ENCODE measurements around the gene ZCCHC24. TPM values are rescaled to one million over a fixed set of nuclear protein-coding genes. Genes with fewer than 3 reads are reported as not detected.
A peak's percentile ranks its signal among the peaks of the same experiment; 100 is the strongest.

Gene ZCCHC24
- total RNA-seq, 4 donors from 2014 or later, result 47.1 to 73.6 (median 55.5) TPM

- DNase-seq (ENCODE audit: low spot score) (no peak), ATAC-seq (ENCODE audit: low FRiP score) (no peak)
- TF ChIP-seq CTCF (IDR thresholded peaks at IDR 0.05), result no peak
Measured at GRCh38 chr10:79385804-79386531, 59.5 kb downstream of the ZCCHC24 start.

DNA sequence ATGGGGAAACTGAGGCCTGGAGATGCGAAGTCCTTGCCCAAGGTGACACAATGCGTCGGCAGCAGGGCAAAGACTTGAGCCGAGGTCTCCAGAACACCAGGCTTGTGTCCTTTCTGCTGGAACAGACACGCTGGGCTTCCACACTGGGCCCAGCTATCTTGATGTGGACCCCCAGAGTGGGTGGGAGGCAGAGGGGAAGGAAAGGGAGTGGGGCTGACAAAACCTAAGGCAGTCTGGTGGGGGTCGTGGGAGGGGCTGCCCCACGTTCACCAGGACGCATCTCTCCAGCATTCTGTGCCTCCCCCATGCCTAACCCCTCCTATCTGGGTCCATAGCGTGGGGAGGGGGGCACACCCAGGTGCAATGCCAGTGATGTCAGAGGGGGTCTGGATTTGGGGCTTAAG is 60.0 kb downstream of the ZCCHC24 start:
- ATAC-seq (ENCODE audit: low FRiP score) (no peak), DNase-seq (ENCODE audit: low spot score) (no peak)
- no peak for TF ChIP-seq CTCF (IDR thresholded peaks at IDR 0.05)

GRCh38 chr10:79384773-79385391 is 60.5 kb downstream of the ZCCHC24 start:
- ATAC-seq (ENCODE audit: low FRiP score) (no peak), DNase-seq (ENCODE audit: low spot score) (no peak)
- TF ChIP-seq CTCF (IDR thresholded peaks at IDR 0.05), result no peak

DNA sequence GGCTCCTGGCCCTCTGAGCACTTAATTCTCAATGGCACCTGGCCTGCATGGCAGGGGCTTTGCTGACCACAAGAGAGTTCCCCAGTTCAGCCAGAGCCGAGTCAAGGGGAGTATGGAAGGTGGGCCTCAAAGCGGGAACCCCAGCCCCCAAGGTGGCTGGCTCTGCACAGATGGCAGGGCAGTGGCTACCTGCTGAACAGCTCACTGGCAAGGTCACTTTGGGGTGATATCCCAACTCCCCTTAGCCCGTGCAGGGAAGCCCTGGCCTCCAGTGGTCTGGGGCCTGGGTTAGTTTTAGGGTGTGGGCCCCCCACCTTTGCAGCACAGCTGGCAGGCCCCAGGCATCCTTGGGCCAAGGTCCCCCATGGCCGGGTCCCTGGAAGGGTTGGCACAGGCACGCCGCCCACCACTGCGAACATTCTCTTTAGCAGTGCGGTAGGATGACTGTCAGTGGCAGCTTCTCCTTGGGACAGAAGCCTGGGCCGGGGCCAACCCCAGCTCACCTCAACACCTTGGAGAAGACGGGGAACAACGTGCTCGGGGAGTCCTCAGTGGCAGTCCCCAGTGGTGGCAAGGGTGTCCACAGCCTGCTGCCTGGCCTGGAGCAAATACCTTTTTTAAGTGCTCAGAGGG is 61.3 kb downstream of the ZCCHC24 start:
- DNase-seq (ENCODE audit: low spot score) (no peak), ATAC-seq (ENCODE audit: low FRiP score) (no peak)
- TF ChIP-seq CTCF (IDR thresholded peaks at IDR 0.05), result no peak

DNA sequence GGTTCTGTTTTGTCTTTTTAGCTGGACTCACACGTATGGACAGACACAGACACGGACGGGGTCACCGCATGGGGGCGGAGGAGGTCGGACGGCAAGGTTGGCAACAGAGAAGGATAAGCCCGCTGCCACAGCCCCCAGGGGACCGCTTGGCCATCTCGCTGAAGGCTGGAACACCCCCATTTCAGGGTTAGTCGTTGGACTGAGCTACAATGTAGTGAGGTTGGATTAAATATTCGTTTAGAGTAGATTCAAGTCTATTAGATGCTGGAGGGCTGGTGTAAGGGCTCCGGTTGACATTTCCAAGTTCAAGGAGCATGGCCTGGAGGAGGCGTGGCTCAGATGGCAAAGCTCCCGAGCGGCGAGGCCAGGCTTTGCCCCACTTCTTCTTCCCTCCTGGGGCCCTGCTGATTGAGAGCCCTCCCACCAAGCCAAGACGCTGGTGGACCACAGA is 62.9 kb downstream of the ZCCHC24 start:
- DNase-seq (ENCODE audit: low spot score), result no peak
- ATAC-seq (ENCODE audit: low FRiP score), result no peak
- TF ChIP-seq CTCF (IDR thresholded peaks at IDR 0.05), result no peak

DNA sequence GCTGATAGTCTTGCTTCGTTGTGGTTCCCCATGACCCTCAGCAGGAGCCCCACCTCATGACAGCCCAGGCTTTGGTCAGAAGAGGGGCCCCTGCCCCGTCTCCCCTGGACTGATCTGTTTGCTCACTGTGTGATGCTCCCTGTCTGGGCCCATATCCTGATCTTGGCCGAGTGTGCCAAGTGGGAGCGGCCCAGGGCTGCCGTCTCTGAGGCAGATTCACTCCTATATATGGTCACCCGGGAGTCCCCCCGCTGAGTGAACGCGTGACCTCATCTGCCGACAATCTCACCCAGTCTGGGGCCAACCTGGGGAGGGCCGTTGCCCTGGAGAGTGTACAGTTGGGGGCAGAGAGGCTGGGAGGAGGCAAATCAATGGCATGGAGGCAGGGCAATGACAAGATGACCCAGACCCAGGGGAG is 63.6 kb downstream of the ZCCHC24 start:
- ATAC-seq (ENCODE audit: low FRiP score), result peak; percentile 34
- no peak for DNase-seq (ENCODE audit: low spot score)
- no peak for TF ChIP-seq CTCF (IDR thresholded peaks at IDR 0.05)

Measured in omental fat pad (tissue), 4 donors.